Right lobe of liver (tissue), 4 donors: ENCODE data around the gene PPP2R5C.

ENCODE experiments used
- CTCF ChIP-seq, 4 donors: fragments of 200-600 bp in 3 of 4; fragments of 450-650 bp in 1 of 4; IDR thresholded peaks; one replicate each; pipeline versions ENCODE4 v1.5.1 to v1.8.0; 2016 to 2022; ENCODE audit warnings: antibody characterized with exemption in 4 of 4, mild to moderate bottlenecking in 2 of 4
- POLR2A ChIP-seq: fragments of 450-650 bp; IDR thresholded peaks from one replicate; pipeline ENCODE4 v1.6.1; 2017; ENCODE audit warnings: antibody characterized with exemption, mild to moderate bottlenecking
- donor health status: DM: no; HTN: no; CAD: no.
- donor health status: DM: no; HTN: no; CAD: no.
- donor health status: DM: no; HTN: yes; CAD: no.

DNA sequence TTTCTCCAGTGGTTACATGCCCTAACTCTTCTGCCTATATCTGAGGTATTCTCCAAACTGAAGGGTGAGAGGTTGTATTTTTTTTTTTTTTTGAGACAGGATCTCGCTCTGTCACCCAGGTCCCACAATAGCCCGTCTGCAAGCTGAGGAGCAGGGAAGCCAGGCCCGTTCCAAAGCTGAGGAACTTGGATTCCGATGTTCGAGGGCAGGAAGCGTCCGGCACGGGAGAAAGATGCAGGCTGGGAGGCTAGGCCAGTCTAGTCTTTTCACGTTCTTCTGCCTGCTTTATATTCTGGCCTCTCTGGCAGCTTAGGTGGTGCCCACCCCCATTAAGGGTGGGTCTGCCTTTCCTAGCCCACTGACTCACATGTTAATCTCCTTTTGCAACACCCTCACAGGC lies 135.8 kb downstream of the PPP2R5C start:
- no peak for TF ChIP-seq POLR2A
- TF ChIP-seq CTCF (IDR thresholded peaks at IDR 0.05), result no peak
